ENCODE measurements around the gene NBEA.

The NBEA gene

GRCh38 chr13:35518337-35518946 is 576.4 kb downstream of the NBEA start:
- no peak overlapping the region for H3K4me3 ChIP-seq (ENCODE audit: low read length)
- DNase-seq (ENCODE audit: low read depth): no peak
- TF ChIP-seq CTCF (conservative IDR thresholded peaks at IDR 0.05; ENCODE audit: low read length): no peak

- H3K4me3 ChIP-seq (ENCODE audit: low read length): no peak overlapping the region
- no peak for DNase-seq (ENCODE audit: low read depth)
- no peak for TF ChIP-seq CTCF (conservative IDR thresholded peaks at IDR 0.05; ENCODE audit: low read length)
Measured at GRCh38 chr13:35524171-35524570, 582.1 kb downstream of the NBEA start.

- no peak for TF ChIP-seq CTCF (conservative IDR thresholded peaks at IDR 0.05; ENCODE audit: low read length)
- no peak for DNase-seq (ENCODE audit: low read depth)
- H3K4me3 ChIP-seq (ENCODE audit: low read length): no peak overlapping the region
Measured at GRCh38 chr13:35526577-35526976, 584.5 kb downstream of the NBEA start.

GRCh38 chr13:35527451-35527850 is 585.4 kb downstream of the NBEA start:
- TF ChIP-seq CTCF (conservative IDR thresholded peaks at IDR 0.05; ENCODE audit: low read length): no peak
- DNase-seq (ENCODE audit: low read depth): no peak
- H3K4me3 ChIP-seq (ENCODE audit: low read length): no peak overlapping the region

- no peak for DNase-seq (ENCODE audit: low read depth)
- no peak overlapping the region for H3K4me3 ChIP-seq (ENCODE audit: low read length)
- TF ChIP-seq CTCF (conservative IDR thresholded peaks at IDR 0.05; ENCODE audit: low read length): no peak
Measured at GRCh38 chr13:35530147-35530546, 588.1 kb downstream of the NBEA start.

GRCh38 chr13:35530581-35530980 is 588.5 kb downstream of the NBEA start:
- no peak for DNase-seq (ENCODE audit: low read depth)
- no peak for TF ChIP-seq CTCF (conservative IDR thresholded peaks at IDR 0.05; ENCODE audit: low read length)
- H3K4me3 ChIP-seq (ENCODE audit: low read length): no peak overlapping the region

GRCh38 chr13:35531526-35531925 is 589.5 kb downstream of the NBEA start:
- no peak overlapping the region for H3K4me3 ChIP-seq (ENCODE audit: low read length)
- no peak for DNase-seq (ENCODE audit: low read depth)
- TF ChIP-seq CTCF (conservative IDR thresholded peaks at IDR 0.05; ENCODE audit: low read length): no peak
